ENCODE data around the gene SNRK. TPM values are rescaled to one million over a fixed set of nuclear protein-coding genes. Genes with fewer than 3 reads are reported as not detected.
"Not testable (repeated sequence)": the region's sequence is repeated elsewhere in the genome, so short reads cannot be mapped to it uniquely, and the experiment has no call there.

The SNRK gene
- polyA plus RNA-seq, 3 donors, result 12.8 to 19.7 (median 16.1) TPM

DNA sequence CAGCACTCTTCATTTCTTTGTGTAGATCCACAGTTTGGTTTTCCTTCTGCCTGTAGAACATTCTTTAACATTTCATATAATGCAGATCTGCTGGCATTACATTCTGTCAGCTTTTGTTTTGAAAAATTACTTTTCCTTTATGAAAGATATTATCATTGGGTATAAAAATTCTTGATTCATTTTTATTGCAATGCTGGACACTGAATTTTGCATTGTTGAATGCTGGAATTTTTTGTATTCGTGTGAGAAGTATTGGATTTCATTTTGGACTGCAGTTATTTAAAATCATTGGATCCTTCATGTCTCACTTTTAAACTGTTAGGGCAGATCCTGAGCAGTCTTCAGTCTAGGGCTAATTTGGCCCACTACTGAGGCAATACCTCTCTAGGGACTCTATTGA is 67.1 kb downstream of the SNRK start:
- Histone ChIP-seq H3K9me3 (replicated peaks in 1 of 2; ENCODE audit: control insufficient read depth in 1 of 2, insufficient read depth in 1 of 2, low read length in 2 of 2) (peaks cover 27 to 41% of the 10 kb centered on the region in 2 donors), H3K79me2 (ENCODE audit: insufficient read depth, low read length) (no peaks in the 10 kb centered on the region), H3K4me2 (replicated peaks; ENCODE audit: extremely low read depth, low read length, poor library complexity, severe bottlenecking) (no peak overlapping the region), H3K9ac (ENCODE audit: insufficient read depth, low read length, poor library complexity, severe bottlenecking) (no peak overlapping the region), H3K36me3 (replicated peaks in 1 of 2; ENCODE audit: control insufficient read depth in 1 of 2, insufficient read depth in 2 of 2, low read length in 2 of 2) (peaks cover 22 to 34% of the 10 kb centered on the region in 2 donors), H3K27me3 (ENCODE audit: control insufficient read depth in 2 of 2, insufficient read depth in 2 of 2, low read length in 2 of 2) (no peaks in the 10 kb centered on the region), H3K4me3 (replicated peaks in 1 of 3; ENCODE audit: low read depth in 2 of 3, low read length in 3 of 3) (no peak overlapping the region), H2AFZ (ENCODE audit: insufficient read depth, low read depth, low read length, poor library complexity, severe bottlenecking) (no peak overlapping the region), H3K4me1 (ENCODE audit: control insufficient read depth in 1 of 2, insufficient read depth in 2 of 2, low read length in 2 of 2) (no peaks in the 10 kb centered on the region), H3K27ac (ENCODE audit: low read depth in 1 of 2, low read length in 2 of 2) (no peak overlapping the region), H4K20me1 (ENCODE audit: insufficient read depth, low read length) (peaks cover 18% of the 10 kb centered on the region)
- H3K36me3 Mint-ChIP-seq, result peaks cover 41 to 65% of the 10 kb centered on the region in 2 donors
- H3K27me3 Mint-ChIP-seq (ENCODE audit: low read depth in 3 of 3), result peaks cover 0 to 2% (median under 1%) of the 10 kb centered on the region in 3 donors
- no CpG with 5 or more reads among the region's 1 CpG for WGBS (ENCODE audit: insufficient coverage)
- no peak overlapping the region for H3K27ac Mint-ChIP-seq
- DNase-seq, result no peak
- intact Hi-C loops (cut with micrococcal nuclease), result no loop called here
- H3K9me3 Mint-ChIP-seq, result peaks cover 40 to 56% (median 50%) of the 10 kb centered on the region in 7 donors
- H3K4me1 Mint-ChIP-seq, result peaks cover 2% of the 10 kb centered on the region
- TF ChIP-seq, protein P1, sequence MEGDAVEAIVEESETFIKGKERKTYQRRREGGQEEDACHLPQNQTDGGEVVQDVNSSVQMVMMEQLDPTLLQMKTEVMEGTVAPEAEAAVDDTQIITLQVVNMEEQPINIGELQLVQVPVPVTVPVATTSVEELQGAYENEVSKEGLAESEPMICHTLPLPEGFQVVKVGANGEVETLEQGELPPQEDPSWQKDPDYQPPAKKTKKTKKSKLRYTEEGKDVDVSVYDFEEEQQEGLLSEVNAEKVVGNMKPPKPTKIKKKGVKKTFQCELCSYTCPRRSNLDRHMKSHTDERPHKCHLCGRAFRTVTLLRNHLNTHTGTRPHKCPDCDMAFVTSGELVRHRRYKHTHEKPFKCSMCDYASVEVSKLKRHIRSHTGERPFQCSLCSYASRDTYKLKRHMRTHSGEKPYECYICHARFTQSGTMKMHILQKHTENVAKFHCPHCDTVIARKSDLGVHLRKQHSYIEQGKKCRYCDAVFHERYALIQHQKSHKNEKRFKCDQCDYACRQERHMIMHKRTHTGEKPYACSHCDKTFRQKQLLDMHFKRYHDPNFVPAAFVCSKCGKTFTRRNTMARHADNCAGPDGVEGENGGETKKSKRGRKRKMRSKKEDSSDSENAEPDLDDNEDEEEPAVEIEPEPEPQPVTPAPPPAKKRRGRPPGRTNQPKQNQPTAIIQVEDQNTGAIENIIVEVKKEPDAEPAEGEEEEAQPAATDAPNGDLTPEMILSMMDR (IDR thresholded peaks at IDR 0.05), result no peak
- H3K4me3 Mint-ChIP-seq, result no peak overlapping the region

DNA sequence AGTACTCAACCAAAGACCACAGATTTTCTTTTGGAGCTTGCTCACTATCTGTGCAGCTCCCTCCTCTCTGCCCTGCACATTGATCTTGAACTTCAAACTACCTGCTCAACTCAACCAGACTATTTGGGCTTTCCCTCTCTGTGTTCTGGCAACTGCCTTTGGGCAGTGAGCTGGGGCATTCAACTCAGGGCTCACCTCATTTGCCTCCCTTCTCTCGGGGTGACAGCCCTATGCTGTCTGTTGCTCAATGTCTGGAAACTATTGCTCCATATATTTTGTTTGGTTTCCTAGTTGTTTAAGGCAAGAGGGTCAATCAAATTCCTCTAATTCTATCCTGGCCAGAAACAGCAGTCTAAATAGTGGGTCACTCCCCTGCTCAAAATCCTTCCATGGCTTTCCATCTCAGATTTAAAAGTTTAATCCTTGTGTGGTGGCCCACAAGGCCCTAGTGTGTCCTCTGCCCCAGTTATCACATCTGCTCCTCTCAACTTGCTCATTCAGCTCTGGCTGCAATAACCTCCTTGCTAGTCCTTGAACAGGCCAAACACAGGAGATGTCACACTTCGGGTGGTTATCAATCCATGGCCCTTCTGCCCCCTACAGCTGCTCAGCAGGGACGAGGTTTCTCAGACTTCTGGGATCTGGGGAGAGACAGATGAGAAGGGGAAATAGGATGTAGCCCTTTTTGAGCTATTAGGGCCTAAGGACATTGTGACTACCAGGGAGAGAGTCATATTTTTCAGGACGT is 67.8 kb downstream of the SNRK start:
- peak in 1 of 3 donors; percentile 15 for DNase-seq
- Histone ChIP-seq H3K4me3 (replicated peaks in 1 of 3; ENCODE audit: low read depth in 2 of 3, low read length in 3 of 3) (no peak overlapping the region), H3K27me3 (ENCODE audit: control insufficient read depth in 2 of 2, insufficient read depth in 2 of 2, low read length in 2 of 2) (no peaks in the 10 kb centered on the region), H3K9me3 (replicated peaks in 1 of 2; ENCODE audit: control insufficient read depth in 1 of 2, insufficient read depth in 1 of 2, low read length in 2 of 2) (peaks cover 27 to 41% of the 10 kb centered on the region in 2 donors), H2AFZ (ENCODE audit: insufficient read depth, low read depth, low read length, poor library complexity, severe bottlenecking) (no peak overlapping the region), H3K27ac (ENCODE audit: low read depth in 1 of 2, low read length in 2 of 2) (no peak overlapping the region), H3K4me1 (ENCODE audit: control insufficient read depth in 1 of 2, insufficient read depth in 2 of 2, low read length in 2 of 2) (no peaks in the 10 kb centered on the region), H3K4me2 (replicated peaks; ENCODE audit: extremely low read depth, low read length, poor library complexity, severe bottlenecking) (no peak overlapping the region), H3K36me3 (replicated peaks in 1 of 2; ENCODE audit: control insufficient read depth in 1 of 2, insufficient read depth in 2 of 2, low read length in 2 of 2) (peaks cover 15 to 27% of the 10 kb centered on the region in 2 donors), H3K9ac (ENCODE audit: insufficient read depth, low read length, poor library complexity, severe bottlenecking) (no peak overlapping the region), H4K20me1 (ENCODE audit: insufficient read depth, low read length) (peaks cover 11% of the 10 kb centered on the region), H3K79me2 (ENCODE audit: insufficient read depth, low read length) (no peaks in the 10 kb centered on the region)
- Mint-ChIP-seq H3K36me3 (peaks cover 34 to 58% of the 10 kb centered on the region in 2 donors), H3K4me1 (peaks cover 2% of the 10 kb centered on the region), H3K4me3 (no peak overlapping the region), H3K27me3 (ENCODE audit: low read depth in 3 of 3) (peaks cover 0 to 2% (median 2%) of the 10 kb centered on the region in 3 donors), H3K27ac (peak overlapping the region in 5 of 7 donors; percentile 12 to 75 (median 66)), H3K9me3 (peaks cover 40 to 56% (median 49%) of the 10 kb centered on the region in 7 donors)
- TF ChIP-seq, protein P1 (IDR thresholded peaks at IDR 0.05), result no peak
- 94% methylated on average over 2 of the region's 4 CpGs for WGBS (ENCODE audit: insufficient coverage)
- intact Hi-C loops (cut with micrococcal nuclease), result no loop called here

DNA sequence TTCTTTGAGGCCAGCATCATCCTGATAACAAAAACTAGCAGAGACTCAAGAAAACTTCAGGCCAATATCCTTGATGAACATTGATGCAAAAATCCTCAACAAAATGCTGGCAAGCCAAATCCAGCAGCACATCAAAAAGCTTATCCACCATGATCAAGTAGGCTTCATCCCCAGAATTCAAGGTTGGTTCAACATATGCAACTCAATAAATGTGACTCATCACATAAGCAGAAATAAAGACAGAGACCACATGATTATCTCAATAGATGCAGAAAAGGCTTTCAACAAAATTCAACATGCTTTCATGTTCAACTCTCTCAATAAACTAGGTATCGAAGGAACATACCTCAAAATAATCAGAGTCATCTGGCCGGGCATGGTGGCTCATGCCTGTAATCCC is 69.7 kb downstream of the SNRK start:
- Mint-ChIP-seq H3K9me3 (peaks cover 40 to 55% (median 49%) of the 10 kb centered on the region in 7 donors), H3K27ac (peak overlapping the region in 1 of 7 donors; percentile 20), H3K36me3 (peaks cover 17 to 40% of the 10 kb centered on the region in 2 donors)
- H3K4me1 Mint-ChIP-seq; intact Hi-C loops (cut with micrococcal nuclease); DNase-seq; H3K27me3 Mint-ChIP-seq (ENCODE audit: low read depth in 3 of 3); H2AFZ ChIP-seq (ENCODE audit: insufficient read depth, low read depth, low read length, poor library complexity, severe bottlenecking); H4K20me1 ChIP-seq (ENCODE audit: insufficient read depth, low read length); H3K79me2 ChIP-seq (ENCODE audit: insufficient read depth, low read length); H3K9ac ChIP-seq (ENCODE audit: insufficient read depth, low read length, poor library complexity, severe bottlenecking); H3K36me3 ChIP-seq (replicated peaks in 1 of 2; ENCODE audit: control insufficient read depth in 1 of 2, insufficient read depth in 2 of 2, low read length in 2 of 2); H3K4me3 ChIP-seq (replicated peaks in 1 of 3; ENCODE audit: low read depth in 2 of 3, low read length in 3 of 3); H3K4me3 Mint-ChIP-seq; H3K4me1 ChIP-seq (ENCODE audit: control insufficient read depth in 1 of 2, insufficient read depth in 2 of 2, low read length in 2 of 2); H3K4me2 ChIP-seq (replicated peaks; ENCODE audit: extremely low read depth, low read length, poor library complexity, severe bottlenecking); H3K27me3 ChIP-seq (ENCODE audit: control insufficient read depth in 2 of 2, insufficient read depth in 2 of 2, low read length in 2 of 2); H3K27ac ChIP-seq (ENCODE audit: low read depth in 1 of 2, low read length in 2 of 2): not testable (repeated sequence)
- peaks cover 27 to 41% of the 10 kb centered on the region in 2 donors for H3K9me3 ChIP-seq (replicated peaks in 1 of 2; ENCODE audit: control insufficient read depth in 1 of 2, insufficient read depth in 1 of 2, low read length in 2 of 2)
- WGBS (ENCODE audit: insufficient coverage), result 100% methylated on average over 2 of the region's 2 CpGs

Measured in CD14-positive monocyte (primary cell).